Measurements from ENCODE around the gene H2BK1.

GRCh38 chr7:151185762-151186639 is 24.3 kb downstream of the H2BK1 start:
- no peak for TF ChIP-seq GATA2 (IDR thresholded peaks at IDR 0.05; ENCODE audit: low read depth, low read length)
- TF ChIP-seq GATA3 (IDR thresholded peaks at IDR 0.05; ENCODE audit: low read depth, low read length), result no peak

All from SH-SY5Y (cell line).